Choroid plexus epithelial cell (primary cell): ENCODE data around the gene FMO3.

Experiments
- DNase-seq: peaks from one replicate; pipeline ENCODE4 v3.0.0-alpha.2; 2010; ENCODE audit warnings: low read depth
- H3K4me3 ChIP-seq: 2 replicates; pipeline ENCODE4 v1.5.1; 2011; ENCODE audit warnings: low read depth, mild to moderate bottlenecking, control low read depth, low read length, moderate library complexity
- TF ChIP-seq, protein P1 (sequence below): conservative IDR thresholded peaks from 2 replicates; pipeline ENCODE4 v1.5.1; 2011; ENCODE audit warnings: low read depth, mild to moderate bottlenecking, control low read depth, inconsistent platforms, low read length, moderate library complexity

FMO3 gene

DNA sequence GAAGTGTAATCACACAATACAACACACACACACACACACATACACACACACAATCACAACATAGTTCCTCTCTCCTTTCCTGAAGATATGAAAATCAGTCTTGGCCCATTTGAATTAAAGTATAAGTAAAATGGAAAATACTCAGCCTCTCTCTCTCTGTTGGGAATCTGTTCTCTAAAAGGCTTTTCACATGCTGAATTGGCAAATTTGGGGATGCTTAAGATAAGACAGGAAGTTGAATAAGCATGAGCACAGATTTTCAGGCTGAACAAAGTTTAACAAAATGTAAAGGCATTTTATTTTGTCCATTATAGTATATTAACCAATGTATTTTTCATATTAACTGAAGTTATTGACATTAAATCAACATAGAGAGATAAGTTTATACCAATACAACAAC, 70.7 kb downstream of the FMO3 start:
- no peak for DNase-seq
- TF ChIP-seq, protein P1, sequence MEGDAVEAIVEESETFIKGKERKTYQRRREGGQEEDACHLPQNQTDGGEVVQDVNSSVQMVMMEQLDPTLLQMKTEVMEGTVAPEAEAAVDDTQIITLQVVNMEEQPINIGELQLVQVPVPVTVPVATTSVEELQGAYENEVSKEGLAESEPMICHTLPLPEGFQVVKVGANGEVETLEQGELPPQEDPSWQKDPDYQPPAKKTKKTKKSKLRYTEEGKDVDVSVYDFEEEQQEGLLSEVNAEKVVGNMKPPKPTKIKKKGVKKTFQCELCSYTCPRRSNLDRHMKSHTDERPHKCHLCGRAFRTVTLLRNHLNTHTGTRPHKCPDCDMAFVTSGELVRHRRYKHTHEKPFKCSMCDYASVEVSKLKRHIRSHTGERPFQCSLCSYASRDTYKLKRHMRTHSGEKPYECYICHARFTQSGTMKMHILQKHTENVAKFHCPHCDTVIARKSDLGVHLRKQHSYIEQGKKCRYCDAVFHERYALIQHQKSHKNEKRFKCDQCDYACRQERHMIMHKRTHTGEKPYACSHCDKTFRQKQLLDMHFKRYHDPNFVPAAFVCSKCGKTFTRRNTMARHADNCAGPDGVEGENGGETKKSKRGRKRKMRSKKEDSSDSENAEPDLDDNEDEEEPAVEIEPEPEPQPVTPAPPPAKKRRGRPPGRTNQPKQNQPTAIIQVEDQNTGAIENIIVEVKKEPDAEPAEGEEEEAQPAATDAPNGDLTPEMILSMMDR, result no peak
- H3K4me3 ChIP-seq, result no peak overlapping the region

DNA sequence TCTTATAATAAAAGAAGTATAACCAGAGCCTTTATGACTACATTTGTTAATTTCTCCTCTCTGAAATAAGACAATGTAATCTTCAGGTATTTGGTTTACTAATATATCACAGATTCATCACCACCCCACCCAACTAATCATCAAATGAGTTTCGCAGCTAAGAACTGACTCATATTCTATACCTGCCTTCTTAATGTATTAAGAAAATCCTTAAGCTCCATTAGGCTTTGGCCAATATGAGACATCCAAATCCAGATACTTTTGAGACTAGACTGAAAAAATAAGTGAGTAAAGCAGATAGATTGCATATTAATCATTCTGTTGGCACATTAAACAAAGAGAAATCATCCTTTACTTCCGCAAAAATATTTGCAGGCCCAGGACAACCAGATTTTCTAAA, 75.7 kb downstream of the FMO3 start:
- H3K4me3 ChIP-seq, result no peak overlapping the region
- TF ChIP-seq, protein P1, result no peak
- DNase-seq, result no peak
